ENCODE measurements around the gene LTB4R. TPM values are rescaled to one million over a fixed set of nuclear protein-coding genes. Genes with fewer than 3 reads are reported as not detected.

Gene LTB4R
- polyA plus RNA-seq, 1 donor from 2014 or later: 4.3 TPM

- TF ChIP-seq POLR2AphosphoS5 (IDR thresholded peaks at IDR 0.05) (no peak), TAF1 (IDR thresholded peaks at IDR 0.05; ENCODE audit: low read depth) (no peak), CTCF (IDR thresholded peaks at IDR 0.05; ENCODE audit: poor library complexity, severe bottlenecking) (no peak), MXI1 (conservative IDR thresholded peaks at IDR 0.05; ENCODE audit: poor library complexity, severe bottlenecking) (no peak), EZH2 (IDR thresholded peaks at IDR 0.05; ENCODE audit: borderline replicate concordance, insufficient read depth, low read length, poor library complexity, severe bottlenecking) (no peak)
- no peaks in the 10 kb centered on the region for H3K36me3 ChIP-seq (ENCODE audit: insufficient read depth, low read length)
- H3K4me2 ChIP-seq (ENCODE audit: low read length): no peak overlapping the region
- H3K9me3 ChIP-seq (ENCODE audit: low read length): no peaks in the 10 kb centered on the region
- no peaks in the 10 kb centered on the region for H3F3A ChIP-seq (ENCODE audit: insufficient read depth, low read length, poor library complexity, severe bottlenecking)
- no peaks in the 10 kb centered on the region for H3K9me2 ChIP-seq (ENCODE audit: insufficient read depth, low read length)
- no peaks in the 10 kb centered on the region for H3K79me2 ChIP-seq (replicated peaks; ENCODE audit: insufficient read depth, low read length)
- H4K20me1 ChIP-seq (ENCODE audit: insufficient read depth): no peaks in the 10 kb centered on the region
- H3K27ac ChIP-seq (ENCODE audit: low read length): no peak overlapping the region
- no peak overlapping the region for H3K9ac ChIP-seq (ENCODE audit: low read length)
- H3K4me3 ChIP-seq (ENCODE audit: low read length): no peak overlapping the region
- no peak overlapping the region for H2AFZ ChIP-seq (ENCODE audit: low read depth, low read length)
- H3K27me3 ChIP-seq (ENCODE audit: insufficient read depth, low read depth, low read length): peaks cover 79% of the 10 kb centered on the region
These were observed 27.5 kb downstream of the LTB4R start for GRCh38 chr14:24338843-24339242.

GRCh38 chr14:24339284-24340151 lies 28.2 kb downstream of the LTB4R start, which contains the start of gene RIPK3:
RIPK3 (minus strand) TSS chr14:24339991; CDS start chr14:24339826, 165 bp downstream.
- H3K9ac ChIP-seq (ENCODE audit: low read length): no peak within 1 kb of the TSS
- H3K4me3 ChIP-seq (ENCODE audit: low read length): no peak within 1 kb of the TSS
- H4K20me1 ChIP-seq (ENCODE audit: insufficient read depth): no peaks in the 10 kb centered on the region
- TF ChIP-seq EP300 (conservative IDR thresholded peaks at IDR 0.05; ENCODE audit: poor library complexity, severe bottlenecking): no peak
- TF ChIP-seq SMC3 (conservative IDR thresholded peaks at IDR 0.05; ENCODE audit: poor library complexity): no peak
- no peak for TF ChIP-seq RAD21 (conservative IDR thresholded peaks at IDR 0.05)
- TF ChIP-seq REST (IDR thresholded peaks at IDR 0.05; ENCODE audit: borderline replicate concordance): no peak
- TF ChIP-seq POLR2AphosphoS5 (IDR thresholded peaks at IDR 0.05): no peak
- no peak for TF ChIP-seq MXI1 (conservative IDR thresholded peaks at IDR 0.05; ENCODE audit: poor library complexity, severe bottlenecking)
- no peak for TF ChIP-seq TAF1 (IDR thresholded peaks at IDR 0.05; ENCODE audit: low read depth)
- no peak for TF ChIP-seq CTCF (IDR thresholded peaks at IDR 0.05; ENCODE audit: poor library complexity, severe bottlenecking)
- TF ChIP-seq EZH2 (IDR thresholded peaks at IDR 0.05; ENCODE audit: borderline replicate concordance, insufficient read depth, low read length, poor library complexity, severe bottlenecking): no peak
- H3K36me3 ChIP-seq (ENCODE audit: insufficient read depth, low read length): no peaks in the 10 kb centered on the region
- no peaks in the 10 kb centered on the region for H3K79me2 ChIP-seq (replicated peaks; ENCODE audit: insufficient read depth, low read length)
- H3K9me3 ChIP-seq (ENCODE audit: low read length): no peaks in the 10 kb centered on the region
- H3K9me2 ChIP-seq (ENCODE audit: insufficient read depth, low read length): no peaks in the 10 kb centered on the region
- no peaks in the 10 kb centered on the region for H3F3A ChIP-seq (ENCODE audit: insufficient read depth, low read length, poor library complexity, severe bottlenecking)
- H3K4me2 ChIP-seq (ENCODE audit: low read length): no peak within 1 kb of the TSS
- no peak within 1 kb of the TSS for H2AFZ ChIP-seq (ENCODE audit: low read depth, low read length)
- H3K27me3 ChIP-seq (ENCODE audit: insufficient read depth, low read depth, low read length): peaks cover 72% of the 10 kb centered on the region
- H3K27ac ChIP-seq (ENCODE audit: low read length): no peak within 1 kb of the TSS
